H7 (cell line): ENCODE measurements around the gene IL2. TPM values are rescaled to one million over a fixed set of nuclear protein-coding genes. Genes with fewer than 3 reads are reported as not detected.

ENCODE experiments used
- DNase-seq: peaks from one replicate; pipeline ENCODE4 v3.0.0; 2012
- H3K27me3 ChIP-seq: 2 replicates; pipeline ENCODE4 v1.6.0; 2011; ENCODE audit warnings: mild to moderate bottlenecking, low read length; ENCODE audit not compliant: control insufficient read depth, insufficient read depth
- H3K36me3 ChIP-seq: replicated peaks from 2 replicates; pipeline ENCODE4 v1.5.1; 2011; ENCODE audit warnings: low read length; ENCODE audit not compliant: control insufficient read depth, insufficient read depth
- H3K4me3 ChIP-seq: 2 replicates; pipeline ENCODE4 v1.5.1; 2011; ENCODE audit warnings: low read depth, mild to moderate bottlenecking, control low read depth, low read length, moderate library complexity; ENCODE audit not compliant: insufficient read depth
- total RNA-seq: library from RNA; depleted of rRNA; stranded (reverse); fragments of >200 nt; shearing (Covaris generic); gene quantifications from 2 replicates; pipeline ENCODE4 v1.2.3, GENCODE V29; 2014; rRNA removed

Gene IL2
- total RNA-seq: not detected in 2 replicates

DNA sequence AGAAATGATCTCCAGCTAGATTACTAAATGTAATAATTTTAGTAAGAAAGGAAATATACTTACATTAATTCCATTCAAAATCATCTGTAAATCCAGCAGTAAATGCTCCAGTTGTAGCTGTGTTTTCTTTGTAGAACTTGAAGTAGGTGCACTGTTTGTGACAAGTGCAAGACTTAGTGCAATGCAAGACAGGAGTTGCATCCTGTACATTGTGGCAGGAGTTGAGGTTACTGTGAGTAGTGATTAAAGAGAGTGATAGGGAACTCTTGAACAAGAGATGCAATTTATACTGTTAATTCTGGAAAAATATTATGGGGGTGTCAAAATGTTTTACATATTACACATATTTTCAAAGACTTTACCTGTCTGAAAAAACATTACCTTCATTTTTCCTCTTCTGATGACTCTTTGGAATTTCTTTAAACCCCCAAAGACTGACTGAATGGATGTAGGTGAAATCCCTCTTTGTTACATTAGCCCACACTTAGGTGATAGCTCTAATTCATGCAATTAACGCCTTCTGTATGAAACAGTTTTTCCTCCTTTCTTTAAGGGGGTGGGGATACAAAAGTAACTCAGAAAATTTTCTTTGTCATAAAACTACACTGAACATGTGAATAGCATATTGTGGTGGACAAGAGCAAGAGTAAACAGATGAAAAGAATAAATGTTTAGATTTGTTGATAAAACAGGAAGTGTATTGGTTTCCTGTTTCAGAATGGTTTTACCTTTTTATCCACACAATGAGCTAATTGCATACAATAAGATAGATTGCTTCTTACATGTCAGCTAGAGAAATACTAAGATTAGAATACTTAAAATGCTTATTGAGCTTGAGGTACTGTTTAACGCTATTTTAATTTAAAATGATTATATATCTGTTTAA, at the start of gene IL2:
IL2 (minus strand) TSS at position 495 of the 886 bp plus-strand sequence; CDS start at position 210, 285 bp downstream.
- Histone ChIP-seq H3K36me3 (no peaks in the 10 kb centered on the region), H3K4me3 (no peak within 1 kb of the TSS), H3K27me3 (no peaks in the 10 kb centered on the region)
- no peak for DNase-seq

DNA sequence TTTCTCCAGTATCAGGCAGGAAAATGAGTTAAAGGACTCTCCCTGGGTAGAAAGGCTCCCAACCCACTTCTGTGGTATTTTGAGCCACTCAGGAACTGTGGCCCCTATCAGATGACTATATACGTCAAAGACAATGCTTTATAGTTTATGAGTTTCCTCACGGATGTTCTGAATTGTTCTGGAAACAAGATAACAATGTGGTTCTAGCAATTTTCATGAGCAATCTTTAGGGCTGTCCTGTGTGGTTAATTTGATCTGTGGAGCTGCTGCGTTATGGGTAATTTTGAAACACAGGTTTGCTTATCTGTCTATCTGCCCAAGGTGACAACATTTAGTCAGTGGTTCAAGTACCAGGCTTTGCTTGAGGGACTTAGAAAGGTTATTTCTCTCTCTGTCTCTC, 46.7 kb upstream of the IL2 start:
- Histone ChIP-seq H3K36me3 (no peaks in the 10 kb centered on the region), H3K4me3 (no peak overlapping the region), H3K27me3 (no peaks in the 10 kb centered on the region)
- DNase-seq: no peak

DNA sequence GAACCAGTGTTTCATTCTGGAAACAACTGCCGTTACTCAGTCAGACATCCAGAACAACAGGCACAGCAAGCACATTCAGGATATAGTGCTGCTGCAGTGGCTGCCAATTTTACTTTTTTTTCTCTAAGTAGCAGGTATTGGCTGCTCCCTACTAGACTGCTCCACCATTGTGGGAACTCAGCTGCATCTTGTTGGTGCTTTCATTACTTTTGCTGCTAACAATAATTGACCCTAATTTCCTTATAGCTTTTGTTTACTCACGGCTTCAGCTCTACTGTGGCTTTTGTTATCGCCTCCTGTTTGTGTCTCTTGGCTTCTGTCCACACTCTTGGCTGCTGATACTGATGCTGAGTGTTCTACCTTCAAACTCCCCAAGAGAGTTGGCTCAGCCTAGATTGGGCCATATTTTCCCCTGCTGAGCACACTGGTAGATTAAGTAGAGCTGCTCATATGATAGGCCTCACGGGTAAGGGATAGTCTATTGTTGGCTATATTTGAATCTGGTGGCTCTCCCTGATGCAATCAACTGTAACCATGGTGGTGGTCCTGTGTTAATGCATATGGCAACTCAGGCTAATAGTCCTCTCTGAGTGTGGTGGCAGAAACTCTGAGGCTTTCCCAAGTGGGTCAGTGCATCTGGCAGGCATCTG, 44.5 kb upstream of the IL2 start:
- DNase-seq: no peak
- Histone ChIP-seq H3K4me3 (no peak overlapping the region), H3K27me3 (no peaks in the 10 kb centered on the region), H3K36me3 (no peaks in the 10 kb centered on the region)

- Histone ChIP-seq H3K36me3 (no peaks in the 10 kb centered on the region), H3K4me3 (no peak overlapping the region), H3K27me3 (no peaks in the 10 kb centered on the region)
- DNase-seq: no peak
Measured at GRCh38 chr4:122489061-122489460, 32.5 kb upstream of the IL2 start.

DNA sequence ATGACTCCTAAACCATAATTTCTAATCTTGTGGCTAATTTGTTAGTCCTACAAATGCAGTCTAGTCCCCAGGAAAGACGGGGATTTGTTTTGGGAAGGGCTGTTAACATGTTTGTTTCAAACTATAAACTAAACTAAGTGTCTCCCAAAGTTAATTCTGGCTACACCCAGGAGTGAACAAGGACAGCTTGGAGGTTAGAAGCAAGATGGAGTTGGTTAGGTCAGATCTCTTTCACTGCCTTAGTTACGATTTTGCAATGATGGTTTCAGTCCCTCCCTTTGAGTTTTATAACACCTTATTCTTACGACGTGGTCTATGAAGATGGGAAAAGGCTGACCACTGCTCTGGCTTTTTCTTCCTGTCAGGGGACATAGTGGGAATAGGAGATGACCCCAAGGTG, 27.0 kb upstream of the IL2 start:
- no peaks in the 10 kb centered on the region for H3K27me3 ChIP-seq
- no peak for DNase-seq
- no peaks in the 10 kb centered on the region for H3K36me3 ChIP-seq
- H3K4me3 ChIP-seq: no peak overlapping the region

DNA sequence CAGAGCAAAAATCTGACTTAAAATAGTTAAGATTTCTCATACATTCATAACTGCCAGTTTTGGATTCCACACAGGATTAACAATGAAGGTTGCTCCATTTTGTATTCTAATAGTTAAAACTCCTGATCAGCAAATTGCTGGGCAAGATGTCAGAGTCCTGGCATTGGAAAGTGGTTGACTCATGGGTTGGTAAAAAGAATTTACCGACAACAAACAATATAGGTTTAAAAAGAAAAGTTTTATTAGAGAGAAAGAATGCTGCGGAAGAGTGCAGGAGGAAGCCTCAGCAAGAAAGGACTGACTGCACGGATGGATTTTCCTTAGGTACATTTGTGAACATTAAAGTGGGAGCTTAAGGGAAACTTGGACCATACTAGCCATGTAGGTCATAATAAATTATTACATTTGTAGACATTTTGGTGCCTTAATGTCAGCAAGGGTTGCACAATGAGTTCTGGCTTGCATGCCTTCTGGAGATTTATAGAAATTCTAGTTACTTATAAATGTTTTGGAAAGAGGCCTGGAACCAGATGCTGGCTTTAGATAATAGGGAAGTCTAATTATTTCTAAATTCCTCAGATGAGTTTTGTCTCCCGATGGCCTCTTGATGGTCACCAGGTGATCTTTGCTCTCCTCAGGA, 25.4 kb upstream of the IL2 start:
- H3K27me3 ChIP-seq: no peaks in the 10 kb centered on the region

GRCh38 chr4:122480655-122481487, 24.3 kb upstream of the IL2 start:
- Histone ChIP-seq H3K36me3 (no peaks in the 10 kb centered on the region), H3K27me3 (no peaks in the 10 kb centered on the region), H3K4me3 (no peak overlapping the region)
- DNase-seq: no peak

More for the DNA sequence above, 25.4 kb upstream of the IL2 start:
- no peak for DNase-seq
- no peak overlapping the region for H3K4me3 ChIP-seq
- H3K36me3 ChIP-seq: no peaks in the 10 kb centered on the region

GRCh38 chr4:122479935-122480416, 23.5 kb upstream of the IL2 start:
- Histone ChIP-seq H3K4me3 (no peak overlapping the region), H3K36me3 (no peaks in the 10 kb centered on the region), H3K27me3 (no peaks in the 10 kb centered on the region)
- no peak for DNase-seq

DNA sequence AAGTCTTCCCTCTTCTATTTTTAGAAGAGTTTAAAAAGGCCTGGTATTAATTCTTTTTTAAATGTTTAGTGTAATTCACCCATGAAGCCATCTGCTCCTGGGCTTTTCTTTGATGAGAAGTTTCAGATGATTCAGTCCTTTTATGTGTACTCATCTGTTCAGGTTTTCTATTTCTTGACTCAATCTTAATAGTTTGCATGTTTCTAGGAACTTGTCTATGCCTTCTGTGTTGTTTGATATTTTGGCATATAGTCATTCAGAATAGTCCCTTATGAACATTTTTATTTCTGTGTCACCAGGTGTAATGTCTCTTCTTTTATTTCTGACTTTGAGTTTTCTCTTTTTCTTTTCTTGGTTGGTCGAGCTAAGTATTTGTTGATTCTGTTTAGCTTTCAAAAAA, 20.2 kb upstream of the IL2 start:
- Histone ChIP-seq H3K36me3 (no peaks in the 10 kb centered on the region), H3K27me3 (no peaks in the 10 kb centered on the region), H3K4me3 (no peak overlapping the region)
- DNase-seq: no peak

GRCh38 chr4:122476126-122476525, 19.6 kb upstream of the IL2 start:
- Histone ChIP-seq H3K4me3 (no peak overlapping the region), H3K36me3 (no peaks in the 10 kb centered on the region), H3K27me3 (no peaks in the 10 kb centered on the region)
- DNase-seq: no peak

DNA sequence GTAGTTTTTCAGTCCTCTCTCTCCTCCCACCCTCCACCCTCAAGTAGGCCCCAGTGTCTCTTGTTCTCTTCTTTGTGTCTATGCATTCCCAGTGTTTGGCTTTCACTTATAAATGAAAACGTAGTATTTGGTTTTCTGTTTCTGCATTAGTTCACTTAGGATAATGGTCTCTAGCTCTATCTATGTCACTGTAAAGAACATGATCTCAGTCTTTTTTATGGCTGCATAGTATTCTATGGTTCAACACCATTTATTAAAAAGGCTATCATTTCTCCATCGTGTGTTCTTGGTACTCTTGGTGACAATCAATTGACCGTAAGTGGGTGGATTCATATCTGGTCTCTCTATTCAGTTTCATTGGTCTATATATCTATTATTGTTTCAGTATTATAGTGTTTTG, 18.7 kb upstream of the IL2 start:
- Histone ChIP-seq H3K4me3 (no peak overlapping the region), H3K27me3 (no peaks in the 10 kb centered on the region), H3K36me3 (no peaks in the 10 kb centered on the region)
- no peak for DNase-seq

DNA sequence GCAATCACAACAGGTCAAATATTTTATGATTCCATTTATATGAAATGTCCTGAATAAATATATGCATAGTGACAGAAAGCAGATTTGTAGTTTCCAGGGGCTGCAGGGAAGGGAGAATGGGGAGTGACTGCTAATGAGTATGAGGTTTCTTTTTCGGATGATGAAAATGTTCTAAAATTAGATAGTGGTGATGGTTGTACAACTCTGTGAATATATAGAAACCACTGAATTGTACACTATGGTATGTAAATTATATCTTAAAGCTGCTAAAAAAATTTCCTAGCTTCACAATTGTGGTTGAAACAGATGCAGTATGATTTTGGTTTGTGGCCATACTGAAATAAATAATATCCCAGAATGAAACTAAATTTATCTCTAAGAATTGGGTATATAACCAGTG, 12.9 kb upstream of the IL2 start:
- H3K27me3 ChIP-seq: no peaks in the 10 kb centered on the region
- DNase-seq: no peak
- no peak overlapping the region for H3K4me3 ChIP-seq
- H3K36me3 ChIP-seq: no peaks in the 10 kb centered on the region

- H3K4me3 ChIP-seq: no peak overlapping the region
- H3K27me3 ChIP-seq: no peaks in the 10 kb centered on the region
- DNase-seq: no peak
- H3K36me3 ChIP-seq: no peaks in the 10 kb centered on the region
Measured at GRCh38 chr4:122458625-122459024, 2.1 kb upstream of the IL2 start.

DNA sequence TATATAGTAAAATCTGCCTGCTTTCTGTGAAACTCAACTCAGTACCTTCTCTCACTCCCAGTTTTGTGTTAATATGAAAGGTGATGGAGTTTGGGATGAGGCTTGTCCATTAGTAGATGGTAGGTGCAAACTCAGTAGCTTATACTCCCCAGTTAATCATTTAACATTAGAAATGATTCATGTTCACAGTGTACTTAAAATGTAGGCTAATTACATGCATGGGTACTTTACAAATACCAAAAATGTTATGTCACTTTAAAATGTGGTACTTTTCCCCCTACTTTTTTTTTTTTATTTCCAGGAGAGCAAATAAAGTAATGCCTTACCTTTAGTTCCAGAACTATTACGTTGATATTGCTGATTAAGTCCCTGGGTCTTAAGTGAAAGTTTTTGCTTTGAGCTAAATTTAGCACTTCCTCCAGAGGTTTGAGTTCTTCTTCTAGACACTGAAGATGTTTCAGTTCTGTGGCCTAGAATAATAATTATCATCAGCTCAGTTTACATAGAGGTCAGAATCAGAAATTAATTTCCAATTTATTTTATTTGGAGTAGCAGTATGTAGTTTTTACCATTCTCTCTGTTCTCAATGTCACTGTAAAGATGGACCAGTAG, 3.0 kb downstream of the IL2 start:
- Histone ChIP-seq H3K27me3 (no peaks in the 10 kb centered on the region), H3K36me3 (no peaks in the 10 kb centered on the region)
- DNase-seq: no peak

More for the DNA sequence above, 3.0 kb downstream of the IL2 start:
- H3K4me3 ChIP-seq: no peak overlapping the region
